WI38 (cell line): ENCODE data around the gene QSOX1.
A peak's percentile ranks its signal among the peaks of the same experiment; 100 is the strongest.

Experiments
- H3K4me3 ChIP-seq: 2 replicates; pipeline ENCODE4 v1.5.1; 2011; ENCODE audit warnings: low read depth, mild to moderate bottlenecking, control low read depth, low read length
- TF ChIP-seq, protein P1 (sequence below): IDR thresholded peaks from 2 replicates; pipeline ENCODE4 v1.5.1; 2012; ENCODE audit warnings: low read depth, mild to moderate bottlenecking, control low read depth, low read length

Gene QSOX1

DNA sequence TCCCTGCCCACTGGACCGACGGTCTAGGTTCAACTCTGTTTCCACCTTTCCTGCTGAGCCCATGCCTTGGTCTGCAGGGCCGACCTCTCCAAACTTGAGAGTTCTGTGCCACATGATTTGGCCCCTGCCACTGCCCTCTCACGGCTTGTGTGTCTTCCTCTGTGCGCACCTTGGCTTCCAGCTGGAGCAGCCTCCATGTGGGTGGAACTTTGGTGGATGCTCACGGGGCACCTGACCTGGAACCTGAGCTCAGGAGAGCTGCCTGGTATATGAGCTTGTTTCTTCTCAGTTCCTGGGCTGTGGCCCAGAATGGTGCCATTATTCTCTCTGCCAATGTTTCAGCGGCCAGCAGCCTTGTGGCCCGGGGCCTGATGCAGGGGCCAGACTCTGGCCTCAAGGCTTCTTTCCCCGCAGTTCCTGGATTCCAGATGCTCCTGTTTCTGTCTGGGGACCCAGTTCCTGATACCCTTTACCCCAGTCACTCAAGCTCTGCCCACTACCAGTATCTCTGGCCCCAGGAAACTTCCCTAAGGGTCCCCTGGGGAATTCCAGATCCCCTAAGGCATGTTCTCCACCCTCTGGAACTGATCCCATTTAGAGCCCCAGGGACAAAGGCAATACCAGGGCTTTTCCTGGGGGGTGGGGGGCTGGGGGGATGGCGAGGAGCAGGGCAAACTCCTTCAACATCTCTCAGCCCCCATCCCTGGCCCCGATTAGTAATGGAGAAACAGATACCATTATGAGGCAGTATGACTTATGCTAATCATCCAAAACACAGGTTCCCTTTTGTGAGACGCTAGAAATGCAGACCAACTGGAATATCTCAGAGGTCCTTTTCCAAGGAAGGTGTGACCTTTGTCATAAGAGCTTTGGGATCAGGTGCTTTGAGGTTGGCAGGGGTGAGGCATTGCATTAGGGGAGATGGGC, 11.1 kb downstream of the QSOX1 start:
- TF ChIP-seq, protein P1, sequence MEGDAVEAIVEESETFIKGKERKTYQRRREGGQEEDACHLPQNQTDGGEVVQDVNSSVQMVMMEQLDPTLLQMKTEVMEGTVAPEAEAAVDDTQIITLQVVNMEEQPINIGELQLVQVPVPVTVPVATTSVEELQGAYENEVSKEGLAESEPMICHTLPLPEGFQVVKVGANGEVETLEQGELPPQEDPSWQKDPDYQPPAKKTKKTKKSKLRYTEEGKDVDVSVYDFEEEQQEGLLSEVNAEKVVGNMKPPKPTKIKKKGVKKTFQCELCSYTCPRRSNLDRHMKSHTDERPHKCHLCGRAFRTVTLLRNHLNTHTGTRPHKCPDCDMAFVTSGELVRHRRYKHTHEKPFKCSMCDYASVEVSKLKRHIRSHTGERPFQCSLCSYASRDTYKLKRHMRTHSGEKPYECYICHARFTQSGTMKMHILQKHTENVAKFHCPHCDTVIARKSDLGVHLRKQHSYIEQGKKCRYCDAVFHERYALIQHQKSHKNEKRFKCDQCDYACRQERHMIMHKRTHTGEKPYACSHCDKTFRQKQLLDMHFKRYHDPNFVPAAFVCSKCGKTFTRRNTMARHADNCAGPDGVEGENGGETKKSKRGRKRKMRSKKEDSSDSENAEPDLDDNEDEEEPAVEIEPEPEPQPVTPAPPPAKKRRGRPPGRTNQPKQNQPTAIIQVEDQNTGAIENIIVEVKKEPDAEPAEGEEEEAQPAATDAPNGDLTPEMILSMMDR, result no peak
- H3K4me3 ChIP-seq, result no peak overlapping the region

DNA sequence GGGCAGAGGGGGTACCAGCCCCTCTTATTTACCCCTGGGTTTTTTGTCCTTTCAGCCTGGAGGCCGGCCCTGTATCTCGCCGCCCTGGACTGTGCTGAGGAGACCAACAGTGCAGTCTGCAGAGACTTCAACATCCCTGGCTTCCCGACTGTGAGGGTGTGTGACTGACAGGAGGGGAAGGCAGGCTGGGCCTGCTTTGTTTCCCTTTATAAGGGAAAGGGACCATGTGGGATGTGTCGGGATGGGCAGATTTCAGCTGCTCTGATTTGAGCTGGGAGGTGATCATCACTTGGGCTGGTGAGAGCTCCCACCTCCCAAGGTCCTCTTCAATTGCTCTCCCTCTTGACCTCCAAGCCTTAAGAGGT, 11.7 kb downstream of the QSOX1 start:
- TF ChIP-seq, protein P1, result no peak
- no peak overlapping the region for H3K4me3 ChIP-seq

- TF ChIP-seq, protein P1, result no peak
- no peak overlapping the region for H3K4me3 ChIP-seq
Measured at GRCh38 chr1:180167021-180167701, 12.5 kb downstream of the QSOX1 start.

DNA sequence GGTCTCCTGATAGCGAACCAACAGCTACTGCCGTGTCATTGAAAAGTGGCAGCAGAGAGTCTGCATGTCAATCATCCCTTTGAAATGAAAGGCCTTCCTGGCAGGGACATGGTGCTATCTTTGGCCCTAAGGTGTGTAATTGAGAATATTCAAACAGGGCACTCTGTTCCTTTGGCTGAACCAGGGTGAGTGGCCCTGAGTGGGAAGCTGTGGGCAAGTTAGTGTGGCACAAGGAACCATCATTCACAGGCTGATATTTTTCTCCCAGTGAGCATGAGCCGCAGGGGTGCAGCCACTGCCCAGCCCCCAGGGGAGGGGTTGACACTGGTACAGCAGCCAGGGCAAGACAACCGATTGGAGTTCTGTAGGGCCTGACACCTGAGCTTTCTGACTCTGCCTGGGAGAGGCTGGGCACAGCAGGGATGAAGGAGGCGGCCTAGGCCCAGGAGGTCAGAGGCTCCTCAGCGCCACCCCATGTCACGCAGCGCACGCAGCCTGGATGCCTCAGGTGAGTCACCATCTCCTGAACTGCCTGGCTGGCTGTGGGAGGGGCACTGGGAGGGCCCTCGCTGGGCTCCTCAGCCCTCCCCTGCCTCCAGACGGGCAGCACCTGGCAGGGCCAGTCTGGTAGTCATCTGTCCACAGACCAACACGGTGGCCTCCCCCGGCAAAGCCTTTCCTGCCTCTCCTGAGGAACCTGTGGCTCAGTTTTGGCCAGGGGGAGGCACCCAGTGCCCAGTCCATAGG, 13.2 kb downstream of the QSOX1 start:
- TF ChIP-seq, protein P1, result no peak
- no peak overlapping the region for H3K4me3 ChIP-seq

- TF ChIP-seq, protein P1, result peak; percentile 34
- H3K4me3 ChIP-seq, result no peak overlapping the region
Measured at GRCh38 chr1:180168786-180169639, 14.3 kb downstream of the QSOX1 start.

DNA sequence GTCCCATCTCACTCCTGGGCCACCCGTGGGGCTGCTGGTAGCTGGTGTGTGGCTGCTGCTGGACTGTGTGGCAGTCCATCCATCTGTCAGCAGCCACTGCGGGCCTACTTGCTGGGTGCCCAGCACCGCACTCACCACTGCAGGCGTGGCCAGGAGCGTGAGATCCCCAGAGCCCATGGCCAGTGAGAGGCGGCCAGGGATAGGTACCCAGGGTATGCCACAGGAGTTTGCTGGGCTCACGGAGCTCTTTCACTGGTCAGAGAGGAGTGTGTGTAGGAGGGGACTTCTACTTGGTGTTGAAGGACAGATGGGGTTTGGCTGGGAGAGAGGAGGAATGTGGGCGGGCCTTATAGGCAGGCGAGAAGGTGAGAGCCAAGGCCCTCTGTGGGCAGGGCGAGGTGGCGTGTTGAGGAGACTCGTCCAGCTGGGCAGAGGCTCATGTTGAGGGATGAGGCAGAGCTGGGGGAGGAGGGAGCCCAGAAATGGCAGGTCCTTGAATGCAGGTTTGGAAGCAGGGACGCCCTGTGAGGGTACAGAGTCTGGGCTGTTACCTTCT, 15.0 kb downstream of the QSOX1 start:
- TF ChIP-seq, protein P1, result no peak
- no peak overlapping the region for H3K4me3 ChIP-seq
